ENCODE measurements around the gene FASLG.

Gene FASLG

DNA sequence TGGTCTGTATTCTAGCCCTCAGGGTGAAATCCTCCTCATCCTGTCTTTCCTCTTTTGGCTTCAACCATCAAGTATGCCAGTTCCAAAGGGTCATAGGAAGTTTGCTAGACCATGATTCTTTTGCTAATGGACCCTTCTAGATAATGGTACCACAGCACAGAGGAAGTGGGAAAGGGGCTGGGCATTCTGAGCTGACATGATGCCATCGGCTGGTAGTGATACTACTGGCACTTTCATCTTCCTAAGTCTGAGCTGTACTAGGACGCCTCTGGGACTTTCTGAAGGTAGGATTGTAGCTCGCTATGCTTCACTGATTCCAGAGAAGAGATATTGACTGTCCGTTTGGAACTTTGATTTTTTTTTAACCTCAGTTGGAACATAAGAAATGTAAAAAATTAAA lies 11.4 kb downstream of the FASLG start:
- no peaks in the 10 kb centered on the region for H3K27me3 ChIP-seq (ENCODE audit: insufficient read depth, insufficient read length)
- H3K4me3 ChIP-seq (ENCODE audit: insufficient read length, low read depth), result no peak overlapping the region
- TF ChIP-seq ZNF274 (IDR thresholded peaks at IDR 0.05; ENCODE audit: low read depth, low read length), result no peak
- no peak for TF ChIP-seq SUZ12 (IDR thresholded peaks at IDR 0.05; ENCODE audit: extremely low read depth, insufficient read depth, insufficient read length)
- TF ChIP-seq YY1 (IDR thresholded peaks at IDR 0.05; ENCODE audit: insufficient read depth, insufficient read length), result no peak
- H3K36me3 ChIP-seq (ENCODE audit: insufficient read depth, insufficient read length, low read length), result no peaks in the 10 kb centered on the region
- H3K9ac ChIP-seq (ENCODE audit: insufficient read length, low read depth), result no peak overlapping the region
- no peaks in the 10 kb centered on the region for H3K4me1 ChIP-seq (ENCODE audit: insufficient read depth, insufficient read length)
- DNase-seq (ENCODE audit: low read depth, low spot score), result no peak
- H3K9me3 ChIP-seq (ENCODE audit: insufficient read depth, low read length), result no peaks in the 10 kb centered on the region

DNA sequence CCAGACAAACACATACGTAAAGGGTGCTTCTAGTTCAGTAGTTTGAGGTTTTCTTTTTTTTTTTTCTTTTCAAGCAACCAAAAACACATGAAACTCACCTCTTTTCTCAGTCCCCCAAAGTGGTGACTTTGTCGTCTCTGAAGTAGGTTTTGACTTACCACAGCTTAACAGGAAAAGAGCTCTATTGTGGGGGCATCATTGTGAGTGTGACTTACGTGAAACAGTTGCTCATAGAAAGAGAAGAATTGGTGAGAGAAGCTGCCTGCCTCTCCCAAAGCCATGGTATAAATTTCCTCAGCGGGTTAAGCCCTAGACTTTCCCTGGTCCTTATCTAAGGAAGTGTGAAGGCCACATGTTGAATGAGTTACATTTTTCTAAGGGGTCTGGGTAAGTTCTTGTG lies 11.9 kb downstream of the FASLG start:
- no peak for TF ChIP-seq ZNF274 (IDR thresholded peaks at IDR 0.05; ENCODE audit: low read depth, low read length)
- no peak for TF ChIP-seq SUZ12 (IDR thresholded peaks at IDR 0.05; ENCODE audit: extremely low read depth, insufficient read depth, insufficient read length)
- no peak for TF ChIP-seq YY1 (IDR thresholded peaks at IDR 0.05; ENCODE audit: insufficient read depth, insufficient read length)
- Histone ChIP-seq H3K36me3 (ENCODE audit: insufficient read depth, insufficient read length, low read length) (no peaks in the 10 kb centered on the region), H3K4me1 (ENCODE audit: insufficient read depth, insufficient read length) (no peaks in the 10 kb centered on the region), H3K9me3 (ENCODE audit: insufficient read depth, low read length) (no peaks in the 10 kb centered on the region), H3K4me3 (ENCODE audit: insufficient read length, low read depth) (no peak overlapping the region), H3K9ac (ENCODE audit: insufficient read length, low read depth) (no peak overlapping the region), H3K27me3 (ENCODE audit: insufficient read depth, insufficient read length) (no peaks in the 10 kb centered on the region)
- DNase-seq (ENCODE audit: low read depth, low spot score), result no peak

DNA sequence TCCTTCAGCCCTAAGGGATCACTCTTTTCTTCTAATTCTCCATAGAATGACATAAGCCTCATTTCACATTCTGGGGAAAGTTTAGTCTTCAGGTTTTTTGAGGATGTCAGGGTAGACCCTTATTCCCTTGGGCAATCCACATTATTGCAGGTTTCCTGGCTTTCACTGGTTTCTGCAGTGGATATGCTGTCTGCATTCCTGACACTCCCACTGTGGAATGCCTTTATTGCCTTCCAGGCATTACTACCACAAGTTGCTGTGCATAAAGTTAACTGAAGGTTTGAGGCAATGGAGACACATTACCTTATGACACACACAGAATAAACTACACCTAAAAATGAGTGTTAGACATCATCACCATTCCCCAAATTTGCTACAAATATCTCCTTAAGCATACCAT lies 12.7 kb downstream of the FASLG start:
- no peak for TF ChIP-seq YY1 (IDR thresholded peaks at IDR 0.05; ENCODE audit: insufficient read depth, insufficient read length)
- TF ChIP-seq SUZ12 (IDR thresholded peaks at IDR 0.05; ENCODE audit: extremely low read depth, insufficient read depth, insufficient read length), result no peak
- Histone ChIP-seq H3K9me3 (ENCODE audit: insufficient read depth, low read length) (no peaks in the 10 kb centered on the region), H3K4me3 (ENCODE audit: insufficient read length, low read depth) (no peak overlapping the region), H3K27me3 (ENCODE audit: insufficient read depth, insufficient read length) (no peaks in the 10 kb centered on the region), H3K4me1 (ENCODE audit: insufficient read depth, insufficient read length) (no peaks in the 10 kb centered on the region), H3K9ac (ENCODE audit: insufficient read length, low read depth) (no peak overlapping the region), H3K36me3 (ENCODE audit: insufficient read depth, insufficient read length, low read length) (no peaks in the 10 kb centered on the region)
- DNase-seq (ENCODE audit: low read depth, low spot score), result no peak

DNA sequence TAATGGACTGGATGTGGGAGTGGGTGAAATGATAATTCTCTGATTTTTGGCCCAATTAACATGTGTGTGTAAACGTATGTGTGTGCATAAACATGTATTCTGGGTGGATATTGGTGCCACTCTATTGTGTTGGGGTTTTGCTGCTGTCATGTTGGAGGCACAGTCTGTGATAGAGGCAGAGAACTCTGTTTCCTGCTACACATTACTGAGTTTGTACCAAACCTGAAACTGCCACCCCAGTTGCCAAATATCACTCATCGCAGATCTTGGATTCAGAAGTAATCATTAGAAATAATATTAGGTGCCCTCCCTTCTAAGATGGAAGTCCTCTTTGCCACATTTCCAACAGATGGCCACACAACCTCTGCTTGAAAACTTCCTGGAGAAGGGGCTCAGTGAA lies 13.8 kb downstream of the FASLG start:
- Histone ChIP-seq H3K9me3 (ENCODE audit: insufficient read depth, low read length) (no peaks in the 10 kb centered on the region), H3K4me3 (ENCODE audit: insufficient read length, low read depth) (no peak overlapping the region), H3K9ac (ENCODE audit: insufficient read length, low read depth) (no peak overlapping the region), H3K36me3 (ENCODE audit: insufficient read depth, insufficient read length, low read length) (no peaks in the 10 kb centered on the region), H3K27me3 (ENCODE audit: insufficient read depth, insufficient read length) (no peaks in the 10 kb centered on the region), H3K4me1 (ENCODE audit: insufficient read depth, insufficient read length) (no peaks in the 10 kb centered on the region)
- DNase-seq (ENCODE audit: low read depth, low spot score), result no peak
- no peak for TF ChIP-seq YY1 (IDR thresholded peaks at IDR 0.05; ENCODE audit: insufficient read depth, insufficient read length)
- no peak for TF ChIP-seq SUZ12 (IDR thresholded peaks at IDR 0.05; ENCODE audit: extremely low read depth, insufficient read depth, insufficient read length)
- no peak for TF ChIP-seq ZNF274 (IDR thresholded peaks at IDR 0.05; ENCODE audit: low read depth, low read length)

DNA sequence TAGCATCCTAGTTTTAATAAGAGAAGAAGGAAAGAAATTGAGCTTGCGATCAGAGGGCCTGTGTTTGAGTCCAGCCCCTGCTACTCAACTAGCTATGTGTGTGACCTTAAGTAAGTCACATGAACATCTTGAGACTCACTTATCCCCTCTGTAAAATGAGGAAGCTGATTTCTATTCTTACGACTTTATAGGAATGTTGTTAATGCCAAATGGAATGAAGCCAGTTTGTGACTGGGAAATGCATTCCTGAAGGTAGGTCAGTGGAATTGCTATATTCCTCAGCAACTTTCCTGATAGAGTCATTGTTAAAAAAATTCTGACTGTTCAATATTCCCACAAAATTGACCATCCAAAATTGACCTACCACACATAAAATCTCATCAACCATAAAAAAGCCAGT lies 14.9 kb downstream of the FASLG start:
- Histone ChIP-seq H3K4me1 (ENCODE audit: insufficient read depth, insufficient read length) (no peaks in the 10 kb centered on the region), H3K4me3 (ENCODE audit: insufficient read length, low read depth) (no peak overlapping the region), H3K27me3 (ENCODE audit: insufficient read depth, insufficient read length) (no peaks in the 10 kb centered on the region), H3K9me3 (ENCODE audit: insufficient read depth, low read length) (no peaks in the 10 kb centered on the region), H3K9ac (ENCODE audit: insufficient read length, low read depth) (no peak overlapping the region), H3K36me3 (ENCODE audit: insufficient read depth, insufficient read length, low read length) (no peaks in the 10 kb centered on the region)
- no peak for TF ChIP-seq SUZ12 (IDR thresholded peaks at IDR 0.05; ENCODE audit: extremely low read depth, insufficient read depth, insufficient read length)
- no peak for TF ChIP-seq YY1 (IDR thresholded peaks at IDR 0.05; ENCODE audit: insufficient read depth, insufficient read length)
- no peak for TF ChIP-seq ZNF274 (IDR thresholded peaks at IDR 0.05; ENCODE audit: low read depth, low read length)
- DNase-seq (ENCODE audit: low read depth, low spot score), result no peak

DNA sequence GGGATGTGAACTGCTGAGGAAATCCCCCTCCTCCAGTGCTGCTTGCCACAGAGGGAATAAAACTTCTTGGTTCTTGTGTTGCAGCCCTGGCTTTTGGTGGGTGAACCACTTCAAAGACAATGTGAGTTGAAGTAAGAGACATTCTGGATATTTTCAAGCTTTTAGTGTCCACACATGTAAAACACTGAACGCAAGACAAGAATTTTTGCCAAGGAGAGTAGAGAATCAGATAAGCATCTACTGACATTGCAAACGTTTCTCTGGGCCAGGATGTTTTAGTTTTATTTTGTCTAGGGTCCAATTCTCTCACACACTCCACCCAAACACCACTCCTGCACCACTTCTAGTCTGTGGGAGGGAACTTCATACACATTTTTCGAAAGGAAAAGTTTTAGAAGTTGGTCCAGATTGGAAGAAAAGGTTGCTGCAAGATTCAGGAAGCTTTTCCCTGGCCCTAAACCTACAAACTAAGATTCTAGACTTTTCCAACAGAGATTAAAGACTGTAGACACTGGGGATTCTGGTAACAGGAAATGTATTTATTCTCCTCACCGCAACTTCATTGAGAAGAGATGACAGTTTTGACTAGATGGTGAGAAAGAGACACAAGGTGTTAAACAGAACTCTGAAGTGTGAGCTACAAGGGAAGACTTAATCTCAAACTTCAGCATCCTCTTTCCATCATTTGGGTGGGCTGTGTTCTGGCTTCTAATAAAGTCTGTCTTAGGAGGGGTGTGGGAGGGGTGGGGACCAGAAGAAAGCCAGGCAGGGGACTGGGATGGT lies 16.1 kb downstream of the FASLG start:
- Histone ChIP-seq H3K4me1 (ENCODE audit: insufficient read depth, insufficient read length) (no peaks in the 10 kb centered on the region), H3K36me3 (ENCODE audit: insufficient read depth, insufficient read length, low read length) (no peaks in the 10 kb centered on the region), H3K9ac (ENCODE audit: insufficient read length, low read depth) (no peak overlapping the region), H3K27me3 (ENCODE audit: insufficient read depth, insufficient read length) (no peaks in the 10 kb centered on the region), H3K4me3 (ENCODE audit: insufficient read length, low read depth) (no peak overlapping the region), H3K9me3 (ENCODE audit: insufficient read depth, low read length) (no peaks in the 10 kb centered on the region)
- DNase-seq (ENCODE audit: low read depth, low spot score), result no peak
- no peak for TF ChIP-seq YY1 (IDR thresholded peaks at IDR 0.05; ENCODE audit: insufficient read depth, insufficient read length)

DNA sequence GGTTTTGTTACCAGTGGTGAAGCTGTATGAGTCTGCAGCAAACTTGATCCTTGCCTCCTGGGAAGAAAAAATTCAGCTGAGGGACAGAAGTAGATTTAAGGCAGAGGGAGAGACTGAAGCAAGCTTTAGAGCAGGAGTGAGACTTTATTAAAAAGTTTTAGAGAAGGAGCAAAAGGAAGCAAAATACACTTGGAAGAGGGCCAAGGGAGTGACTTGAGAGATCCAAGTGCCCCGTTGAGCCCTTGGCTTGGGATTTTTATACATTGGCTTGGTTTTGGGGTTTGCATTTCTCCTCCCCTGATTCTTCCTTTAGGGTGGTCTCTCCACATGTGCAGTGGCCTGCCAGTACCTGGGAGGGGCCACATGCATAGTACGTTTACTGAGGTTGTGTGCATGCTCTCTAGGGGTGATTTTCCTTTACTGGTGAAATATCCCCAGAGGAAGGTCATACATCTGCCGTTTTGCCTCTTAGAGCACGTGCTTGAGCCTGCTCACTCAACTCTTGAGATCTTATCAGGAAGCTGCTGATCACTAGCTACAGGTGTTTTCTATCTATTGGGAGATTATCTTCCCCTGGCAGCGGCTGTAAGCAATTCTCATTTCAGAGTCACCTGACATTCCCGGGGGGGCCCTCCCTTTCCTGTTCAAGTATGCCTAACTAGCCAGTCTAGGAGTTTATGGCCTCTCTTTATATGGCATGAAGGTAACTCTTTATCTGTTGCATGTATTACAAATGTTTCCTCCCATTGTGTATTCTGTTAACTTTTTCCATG lies 20.3 kb downstream of the FASLG start:
- DNase-seq (ENCODE audit: low read depth, low spot score), result no peak
- H3K9ac ChIP-seq (ENCODE audit: insufficient read length, low read depth), result no peak overlapping the region
- no peak overlapping the region for H3K4me3 ChIP-seq (ENCODE audit: insufficient read length, low read depth)
- no peaks in the 10 kb centered on the region for H3K9me3 ChIP-seq (ENCODE audit: insufficient read depth, low read length)
- no peaks in the 10 kb centered on the region for H3K4me1 ChIP-seq (ENCODE audit: insufficient read depth, insufficient read length)
- H3K36me3 ChIP-seq (ENCODE audit: insufficient read depth, insufficient read length, low read length), result no peaks in the 10 kb centered on the region
- H3K27me3 ChIP-seq (ENCODE audit: insufficient read depth, insufficient read length), result no peaks in the 10 kb centered on the region
- no peak for TF ChIP-seq SUZ12 (IDR thresholded peaks at IDR 0.05; ENCODE audit: extremely low read depth, insufficient read depth, insufficient read length)
- TF ChIP-seq ZNF274 (IDR thresholded peaks at IDR 0.05; ENCODE audit: low read depth, low read length), result no peak
- TF ChIP-seq YY1 (IDR thresholded peaks at IDR 0.05; ENCODE audit: insufficient read depth, insufficient read length), result no peak

All from NT2/D1 (cell line).